Smooth muscle cell of the brain vasculature (primary cell): ENCODE results near the gene SLC7A14.

Source experiments
- DNase-seq: peaks from one replicate; pipeline ENCODE4 v3.0.0-alpha.2; 2012; ENCODE audit warnings: low read depth, low spot score

Gene SLC7A14

GRCh38 chr3:170497207-170498095, 88.4 kb downstream of the SLC7A14 start:
- DNase-seq = no peak

DNA sequence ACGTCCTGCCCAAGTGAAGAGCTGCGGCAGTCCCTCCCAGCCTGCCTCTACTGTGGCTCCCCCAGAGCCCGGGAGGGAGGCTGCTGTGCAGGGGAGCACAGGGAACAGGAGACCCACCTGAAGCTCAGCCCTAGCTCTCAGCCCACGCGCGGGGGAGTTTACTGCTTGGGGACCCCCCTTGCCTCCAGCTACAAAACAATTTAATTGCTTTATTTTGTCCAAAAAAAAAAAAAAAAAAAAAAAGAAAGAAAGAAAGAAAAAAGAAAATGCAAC, 89.1 kb downstream of the SLC7A14 start:
- no peak for DNase-seq

GRCh38 chr3:170496026-170496867, 89.6 kb downstream of the SLC7A14 start:
- DNase-seq = no peak

DNA sequence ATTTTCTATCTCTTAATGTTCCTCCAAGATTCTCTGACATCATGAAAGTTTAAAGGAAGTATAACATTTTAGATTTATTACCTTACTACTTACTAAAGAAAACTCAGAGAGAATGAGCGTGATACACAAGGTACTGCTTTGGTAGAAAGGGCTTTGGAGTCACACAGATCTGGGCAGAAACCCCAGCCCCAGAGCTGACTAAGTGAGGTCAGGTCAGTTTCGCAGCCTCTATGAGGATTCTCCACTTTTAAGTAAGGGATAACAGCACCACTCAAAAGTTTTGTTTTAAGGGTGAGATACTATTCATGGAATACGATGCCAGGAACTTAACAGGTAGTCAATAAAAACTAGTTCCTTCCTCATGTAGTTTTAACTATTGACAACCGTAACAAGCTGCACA, 91.1 kb downstream of the SLC7A14 start:
- DNase-seq = no peak

GRCh38 chr3:170493712-170494182, 92.1 kb downstream of the SLC7A14 start:
- no peak for DNase-seq

DNA sequence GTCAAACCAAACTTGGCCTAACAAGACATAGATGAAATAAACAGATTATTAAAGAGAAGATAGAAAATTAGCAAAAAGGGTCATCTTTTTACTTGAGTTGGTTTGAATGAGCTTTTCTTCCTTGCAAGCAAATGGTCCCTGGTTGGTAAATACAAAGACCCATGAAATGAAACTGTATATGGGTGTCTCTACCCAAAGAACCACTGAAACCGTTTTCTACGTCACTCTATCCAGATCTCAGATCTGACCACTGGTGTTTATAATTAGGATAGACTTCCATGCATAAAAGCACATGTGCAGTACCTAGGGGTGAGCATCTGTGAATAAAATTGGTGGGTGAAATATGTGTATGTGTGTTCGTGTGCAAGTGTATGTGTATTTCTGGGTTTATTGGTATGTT, 94.0 kb downstream of the SLC7A14 start:
- DNase-seq = no peak

- no peak for DNase-seq
Measured at GRCh38 chr3:170490828-170491560, 94.9 kb downstream of the SLC7A14 start.

- no peak for DNase-seq
Measured at GRCh38 chr3:170488802-170489201, 97.1 kb downstream of the SLC7A14 start.

GRCh38 chr3:170487031-170487430, 98.8 kb downstream of the SLC7A14 start:
- no peak for DNase-seq

GRCh38 chr3:170486398-170486797, 99.5 kb downstream of the SLC7A14 start:
- no peak for DNase-seq

DNA sequence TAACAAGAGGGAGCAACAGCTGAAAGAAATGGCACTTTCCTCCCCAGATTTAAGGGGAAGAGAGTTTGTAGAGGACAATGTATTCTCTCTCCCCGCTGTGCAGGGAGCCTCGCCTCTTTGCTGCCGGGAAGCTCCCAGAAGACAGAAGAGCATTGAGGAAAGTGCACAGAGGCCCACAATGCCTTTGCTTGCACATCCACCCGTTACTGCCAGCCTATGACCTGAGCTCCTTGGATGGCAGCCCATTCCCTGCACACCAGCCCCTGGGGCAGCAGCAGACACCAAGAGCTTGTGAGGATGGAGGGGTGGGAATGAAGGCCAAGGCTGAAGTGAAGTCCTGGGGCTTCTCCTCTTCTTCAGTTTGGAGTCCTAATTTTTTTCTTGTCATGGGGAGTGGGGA, 100.2 kb downstream of the SLC7A14 start:
- no peak for DNase-seq

DNA sequence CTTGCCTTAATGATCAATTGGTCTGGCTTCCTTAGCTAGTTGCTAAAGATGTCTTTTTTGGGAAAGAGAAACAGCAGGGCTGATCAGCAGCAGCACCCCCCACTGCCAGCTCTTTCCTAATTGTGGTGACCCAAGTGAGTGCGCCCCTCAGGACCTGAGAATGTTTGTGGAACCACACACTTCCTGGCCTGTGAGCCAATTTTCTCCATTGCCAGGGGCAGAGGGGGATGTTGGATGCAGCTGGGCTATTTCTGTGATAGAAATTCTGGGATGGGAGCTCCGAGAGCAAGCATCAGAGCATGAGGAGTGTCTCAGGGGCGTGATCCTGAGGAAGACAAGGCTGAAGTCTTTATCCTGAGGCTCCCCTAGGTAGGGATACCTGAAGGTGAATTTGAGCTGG, 100.6 kb downstream of the SLC7A14 start:
- DNase-seq = no peak

DNA sequence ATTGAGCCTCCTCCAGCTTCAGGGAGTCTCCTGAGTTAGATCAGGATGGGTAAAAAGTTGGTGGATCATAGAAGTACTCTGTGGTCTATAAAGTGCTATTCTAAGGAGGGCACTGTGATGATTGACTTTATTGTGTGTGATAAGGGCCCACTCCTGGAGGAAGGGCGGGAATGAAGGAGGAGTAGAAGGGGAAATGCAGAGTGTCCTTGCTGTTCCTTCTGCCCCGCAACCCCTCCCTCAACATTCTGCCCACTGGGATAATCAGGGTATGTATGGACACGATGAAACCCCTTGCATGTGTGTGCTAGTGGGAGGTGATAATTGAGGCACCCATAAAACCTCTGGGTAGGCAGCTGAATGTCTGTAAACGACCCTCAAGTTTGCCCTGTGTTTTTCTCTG, 101.0 kb downstream of the SLC7A14 start:
- DNase-seq = no peak

GRCh38 chr3:170483485-170484262, 102.2 kb downstream of the SLC7A14 start:
- DNase-seq = no peak

- DNase-seq = no peak
Measured at GRCh38 chr3:170482199-170482598, 103.7 kb downstream of the SLC7A14 start.

DNA sequence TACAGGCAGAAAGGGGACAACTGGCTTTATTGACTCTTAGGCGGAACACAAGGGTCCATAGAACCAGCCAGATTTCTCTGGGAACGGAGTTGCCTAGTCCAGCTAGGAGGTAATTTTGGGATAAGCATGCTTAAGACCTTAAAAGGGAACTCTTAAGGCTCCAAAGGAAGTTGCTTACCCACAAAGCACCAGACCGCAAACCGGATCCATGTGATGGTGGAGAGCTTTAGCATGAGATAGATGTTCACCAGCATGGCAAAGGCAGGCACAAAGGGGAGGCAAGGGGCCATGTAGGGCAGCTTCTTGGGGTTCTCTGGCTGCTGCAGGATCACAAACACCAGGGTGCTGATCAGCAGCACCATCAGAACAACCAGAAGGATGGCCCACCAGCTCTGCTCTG, 105.8 kb downstream of the SLC7A14 start:
- DNase-seq = no peak

- DNase-seq = no peak
Measured at GRCh38 chr3:170477395-170477794, 108.5 kb downstream of the SLC7A14 start.

DNA sequence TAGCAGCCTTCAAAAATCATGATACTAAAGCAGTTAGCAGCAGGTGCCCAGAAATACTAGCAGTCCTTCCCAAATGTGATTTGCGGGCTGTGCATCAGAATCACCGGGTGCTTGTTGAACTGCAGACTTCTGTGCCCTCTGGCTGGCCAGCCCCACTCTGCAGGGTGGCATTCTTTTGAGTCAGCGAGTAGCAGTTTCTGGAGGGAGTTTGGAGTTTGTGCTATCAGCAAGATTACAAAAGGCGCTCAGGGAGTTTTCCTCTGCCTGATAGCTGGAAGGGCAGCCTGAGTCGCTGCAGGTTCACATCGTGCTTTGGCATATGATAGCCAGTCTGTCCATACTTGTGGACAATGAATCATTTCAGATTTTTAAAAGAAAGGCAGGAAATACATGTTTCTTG, 109.6 kb downstream of the SLC7A14 start:
- no peak for DNase-seq

- no peak for DNase-seq
Measured at GRCh38 chr3:170475092-170475685, 110.7 kb downstream of the SLC7A14 start.

DNA sequence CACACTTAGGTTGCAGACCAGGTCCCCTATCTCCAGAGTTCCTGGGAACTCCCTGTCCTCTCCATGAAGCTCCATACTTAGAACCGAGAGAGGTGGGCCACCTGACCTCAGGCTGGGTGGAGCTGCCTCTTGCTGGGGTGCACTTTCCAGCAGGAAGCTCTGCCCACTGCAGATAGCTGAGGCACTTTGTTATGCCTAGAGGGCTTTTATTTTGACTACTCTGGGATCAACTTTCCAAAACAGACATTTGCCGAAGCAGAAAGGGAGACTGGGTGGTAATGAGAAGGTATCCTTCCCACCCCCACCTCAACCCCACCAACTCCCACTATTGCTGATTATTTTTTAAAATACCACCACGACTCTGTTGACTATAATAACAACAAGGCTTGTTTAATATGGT, 112.5 kb downstream of the SLC7A14 start:
- no peak for DNase-seq

- no peak for DNase-seq
Measured at GRCh38 chr3:170471149-170471548, 114.7 kb downstream of the SLC7A14 start.
